HG02973 (cell line): ENCODE measurements around the gene OR1Q1.
"Not testable (repeated sequence)": the region's sequence is repeated elsewhere in the genome, so short reads cannot be mapped to it uniquely, and the experiment has no call there.

Source experiments
- ATAC-seq: cut with Tn5 transposase; IDR thresholded peaks from one replicate; pipeline ENCODE4 v1.9.1; 2021; ENCODE audit warnings: moderate library complexity; ENCODE audit not compliant: unreplicated experiment

The OR1Q1 gene

GRCh38 chr9:122614362-122614761 lies at the start of gene OR1Q1:
TSS of gene OR1Q1 (plus strand) at chr9:122614738. CDS start at chr9:122614738, 0 bp downstream.
- ATAC-seq = no peak

DNA sequence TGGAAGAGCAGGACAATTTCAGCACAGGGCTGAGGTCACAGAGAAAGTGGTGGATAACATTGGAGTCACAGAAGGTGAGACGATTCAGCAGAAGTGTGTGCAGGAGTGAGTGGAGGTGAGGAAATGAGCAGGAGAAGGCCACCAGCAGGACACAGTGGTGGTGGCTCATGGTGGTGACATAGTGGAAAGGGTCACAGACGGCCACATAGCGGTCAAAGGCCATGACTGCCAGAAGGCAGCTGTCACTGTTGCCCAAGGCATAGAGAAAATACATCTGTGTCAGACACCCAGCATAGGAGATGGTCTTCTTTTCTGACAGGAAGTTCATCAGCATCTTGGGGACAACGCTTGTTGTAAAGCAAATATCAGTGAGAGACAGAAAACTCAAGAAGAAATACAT lies 46.6 kb upstream of the OR1Q1 start:
- no peak for ATAC-seq

GRCh38 chr9:122572456-122572855 lies 42.1 kb upstream of the OR1Q1 start:
- no peak for ATAC-seq

DNA sequence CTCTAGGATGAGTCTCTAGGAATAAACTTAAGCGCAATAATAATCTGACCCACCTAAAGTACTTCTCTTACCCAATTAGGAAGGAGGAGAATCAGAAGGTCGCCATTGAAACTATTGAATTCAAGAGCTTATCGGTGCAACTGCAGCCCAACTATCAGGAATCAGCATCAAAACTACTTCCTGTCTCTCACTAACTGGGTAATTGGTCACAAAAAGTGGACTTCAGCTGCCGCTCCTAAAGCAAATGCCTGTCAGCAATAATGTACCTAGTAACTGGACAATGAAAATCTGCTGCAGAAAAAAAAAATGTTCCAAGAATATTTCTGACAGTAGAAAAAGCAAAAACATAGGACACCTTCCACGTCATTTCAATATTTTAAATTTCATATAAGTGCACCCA lies 34.7 kb upstream of the OR1Q1 start:
- no peak for ATAC-seq

DNA sequence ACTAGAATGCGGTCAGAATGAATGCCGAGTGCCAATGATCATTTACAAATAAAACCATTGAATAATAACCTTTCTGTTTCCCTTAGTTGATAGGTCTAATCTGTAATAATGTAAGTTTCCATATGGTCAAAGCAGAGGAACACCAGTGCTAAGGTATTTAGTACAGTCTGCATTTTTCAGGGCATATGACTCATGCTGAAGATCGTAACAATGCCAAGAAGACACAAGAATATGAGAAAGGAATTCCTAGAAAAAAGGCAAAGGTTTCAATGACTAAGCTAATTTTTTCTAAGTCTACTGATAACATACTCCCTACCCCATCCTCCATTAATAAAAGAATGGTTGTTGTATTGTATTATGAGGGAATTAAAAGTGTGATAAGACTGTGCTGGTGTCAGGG lies 34.2 kb upstream of the OR1Q1 start:
- no peak for ATAC-seq

DNA sequence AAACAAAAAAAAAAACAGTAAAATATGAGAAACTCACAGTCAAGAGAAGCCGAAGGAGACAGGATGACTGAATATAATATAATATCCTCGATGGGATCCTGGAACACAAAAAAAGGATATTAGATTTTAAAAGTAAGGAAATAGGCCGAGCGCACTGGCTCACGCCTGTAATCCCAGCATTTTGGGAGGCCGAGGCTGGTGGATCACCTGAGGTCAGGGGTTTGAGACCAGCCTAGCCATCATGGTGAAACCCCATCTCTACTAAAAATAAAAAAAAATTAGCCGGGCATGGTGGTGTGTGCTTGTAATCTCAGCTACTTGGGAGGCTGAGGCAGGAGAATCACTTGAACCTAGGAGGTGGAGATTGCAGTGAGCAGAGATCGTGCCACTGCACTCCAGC lies 31.3 kb upstream of the OR1Q1 start, which contains the start of gene OR1L8:
TSS of gene OR1L8 (minus strand) at position 101 of the 400 bp plus-strand sequence. CDS start 14,907 bp downstream, outside the sequence.
- ATAC-seq = not testable (repeated sequence)

GRCh38 chr9:122605691-122606090 lies 8.8 kb upstream of the OR1Q1 start:
- ATAC-seq = no peak

GRCh38 chr9:122606587-122606986 lies 8.0 kb upstream of the OR1Q1 start:
- no peak for ATAC-seq

DNA sequence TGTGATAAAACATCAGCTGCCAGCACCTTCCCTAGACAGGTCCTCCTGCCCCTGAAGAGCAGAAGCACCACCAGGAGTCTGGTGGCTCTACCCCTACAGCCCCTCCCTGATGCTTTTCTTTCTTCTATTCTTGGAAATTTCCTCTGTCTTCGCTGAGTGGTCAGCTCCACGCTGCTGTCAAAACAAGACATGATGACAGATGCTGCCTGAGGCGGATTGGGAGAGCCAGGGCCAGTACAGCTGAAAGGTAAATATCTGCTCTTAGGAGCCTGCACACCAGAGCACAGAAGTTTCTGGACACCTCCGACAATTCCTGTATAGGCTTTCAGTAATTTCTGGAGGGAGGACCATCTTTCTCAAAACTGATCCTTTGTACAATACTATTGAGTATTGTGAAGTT lies 4.7 kb upstream of the OR1Q1 start:
- no peak for ATAC-seq

DNA sequence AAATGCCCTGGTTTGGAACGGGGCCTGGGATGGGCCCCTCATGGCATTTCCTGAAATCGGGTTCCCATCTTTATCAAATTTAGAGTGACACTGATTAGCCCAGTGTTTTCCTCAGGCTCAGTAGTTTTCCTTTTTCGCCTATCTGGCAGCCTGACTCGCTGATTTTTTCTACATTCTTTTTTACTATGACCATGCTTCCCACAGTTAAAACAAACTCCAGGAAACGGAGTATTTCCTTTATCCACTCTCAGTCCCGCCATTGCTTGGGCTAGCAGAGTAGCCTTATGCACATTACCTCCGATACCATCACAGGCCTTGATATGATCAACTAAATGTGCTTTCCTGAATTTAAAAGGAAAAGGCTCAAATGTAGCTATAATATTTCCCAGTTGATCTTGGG lies 5.5 kb downstream of the OR1Q1 start:
- no peak for ATAC-seq

DNA sequence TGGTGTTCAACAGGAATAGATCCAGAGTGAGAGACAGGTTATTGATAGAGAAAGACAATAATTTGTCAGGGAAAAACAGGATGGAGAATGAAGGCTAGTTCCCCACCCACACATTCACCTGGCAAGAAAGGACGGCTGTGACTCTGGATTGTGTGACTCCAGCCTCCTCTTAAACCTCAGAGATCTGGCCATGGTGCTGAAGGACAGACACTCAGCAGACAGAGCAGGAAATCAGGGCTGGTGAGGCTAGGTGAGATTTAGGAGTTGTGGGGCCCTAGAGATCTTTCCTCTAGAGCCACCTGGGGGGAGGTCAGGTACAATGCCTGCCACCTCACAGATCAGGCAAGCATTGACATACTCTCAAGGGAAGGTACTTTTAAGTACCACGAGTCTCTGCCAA lies 27.7 kb downstream of the OR1Q1 start:
- ATAC-seq = no peak

DNA sequence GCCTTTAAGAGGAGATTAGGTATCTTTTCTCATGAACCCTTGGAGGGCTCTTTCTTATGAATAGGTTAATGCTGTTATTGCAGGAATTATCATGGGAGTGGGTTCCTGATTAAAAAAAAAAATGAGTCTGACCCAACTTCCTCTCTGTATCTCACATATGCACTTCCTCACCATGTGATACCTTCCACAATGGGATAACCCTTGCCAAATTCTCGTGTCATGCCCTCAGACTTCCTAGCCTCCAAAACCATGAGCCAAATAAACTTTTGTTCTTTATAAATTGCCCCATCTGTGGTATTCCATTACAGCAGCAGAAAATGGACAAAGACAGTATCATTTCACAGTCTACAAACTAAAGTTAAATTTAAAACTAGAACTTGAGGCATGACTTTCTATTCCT lies 41.8 kb downstream of the OR1Q1 start:
- no peak for ATAC-seq

DNA sequence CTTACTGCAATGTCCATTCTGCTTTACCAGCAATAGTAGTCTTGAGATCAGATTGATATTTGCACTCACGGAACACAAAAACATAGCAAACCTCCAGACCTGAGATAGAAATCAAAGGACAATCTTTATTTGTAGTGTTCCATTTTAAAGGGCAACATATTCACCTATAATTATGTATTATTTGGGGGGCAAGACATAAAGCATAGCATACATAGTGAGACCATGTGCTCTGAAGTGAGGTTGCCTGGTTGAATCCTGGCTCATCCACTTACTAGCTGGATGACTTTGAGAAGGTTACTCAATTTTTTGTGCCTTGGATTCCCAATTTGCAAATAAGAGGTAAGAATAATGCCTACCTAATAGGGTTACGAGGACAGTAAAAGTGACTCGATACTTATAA lies 43.0 kb downstream of the OR1Q1 start, which contains the start of gene OR1B1:
TSS of gene OR1B1 (minus strand) at position 101 of the 400 bp plus-strand sequence.
- no peak for ATAC-seq

- ATAC-seq = no peak
Observed at GRCh38 chr9:122661416-122661815, 46.9 kb downstream of the OR1Q1 start, which contains the start of gene OR1L1. TSS of gene OR1L1 (plus strand) at chr9:122661716. CDS start at chr9:122661716, 0 bp downstream.
